GM19099 (cell line): ENCODE measurements around the gene SIRT7.

Experiments
- POLR2A ChIP-seq: IDR thresholded peaks from 3 replicates; pipeline ENCODE4 v1.6.1; 2011; ENCODE audit warnings: low read depth; ENCODE audit not compliant: insufficient read length; ENCODE audit errors: extremely low read depth

The SIRT7 gene

DNA sequence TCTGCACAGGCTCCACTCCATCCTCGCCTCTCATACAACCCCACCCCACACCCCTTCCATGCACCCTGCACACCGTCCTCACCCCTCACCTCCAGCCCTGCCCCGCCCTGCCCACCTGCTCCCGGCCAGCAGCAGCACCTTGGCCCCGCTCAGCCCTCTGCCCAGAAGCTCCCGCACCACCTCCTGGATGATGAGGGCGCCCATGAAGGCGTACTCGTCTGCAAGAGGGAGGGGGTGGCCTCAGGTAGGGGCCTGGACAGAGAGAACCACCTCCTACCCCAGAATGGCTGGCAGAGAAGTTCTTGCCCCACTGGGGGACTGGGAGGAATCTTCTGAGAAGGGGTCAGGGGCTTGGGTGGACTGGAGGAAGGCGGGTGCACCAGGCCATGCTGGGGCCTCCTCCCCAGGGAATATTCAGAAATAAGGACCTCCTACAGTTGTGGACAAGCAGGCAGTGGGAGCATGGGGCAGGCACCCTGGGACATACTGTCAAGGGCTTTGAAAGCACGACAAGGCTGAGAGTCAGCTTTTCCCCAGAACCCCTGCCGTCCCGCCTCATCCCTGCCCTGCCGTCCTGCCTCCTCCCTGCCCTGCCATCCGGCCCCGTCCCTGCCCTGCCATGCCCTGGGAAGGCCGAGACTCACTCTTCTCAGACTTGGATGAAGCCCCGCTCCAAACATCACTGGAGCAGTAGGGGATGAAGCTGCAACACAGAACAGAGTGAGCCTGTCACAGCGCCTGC, 39.9 kb upstream of the SIRT7 start:
- TF ChIP-seq POLR2A: no peak

DNA sequence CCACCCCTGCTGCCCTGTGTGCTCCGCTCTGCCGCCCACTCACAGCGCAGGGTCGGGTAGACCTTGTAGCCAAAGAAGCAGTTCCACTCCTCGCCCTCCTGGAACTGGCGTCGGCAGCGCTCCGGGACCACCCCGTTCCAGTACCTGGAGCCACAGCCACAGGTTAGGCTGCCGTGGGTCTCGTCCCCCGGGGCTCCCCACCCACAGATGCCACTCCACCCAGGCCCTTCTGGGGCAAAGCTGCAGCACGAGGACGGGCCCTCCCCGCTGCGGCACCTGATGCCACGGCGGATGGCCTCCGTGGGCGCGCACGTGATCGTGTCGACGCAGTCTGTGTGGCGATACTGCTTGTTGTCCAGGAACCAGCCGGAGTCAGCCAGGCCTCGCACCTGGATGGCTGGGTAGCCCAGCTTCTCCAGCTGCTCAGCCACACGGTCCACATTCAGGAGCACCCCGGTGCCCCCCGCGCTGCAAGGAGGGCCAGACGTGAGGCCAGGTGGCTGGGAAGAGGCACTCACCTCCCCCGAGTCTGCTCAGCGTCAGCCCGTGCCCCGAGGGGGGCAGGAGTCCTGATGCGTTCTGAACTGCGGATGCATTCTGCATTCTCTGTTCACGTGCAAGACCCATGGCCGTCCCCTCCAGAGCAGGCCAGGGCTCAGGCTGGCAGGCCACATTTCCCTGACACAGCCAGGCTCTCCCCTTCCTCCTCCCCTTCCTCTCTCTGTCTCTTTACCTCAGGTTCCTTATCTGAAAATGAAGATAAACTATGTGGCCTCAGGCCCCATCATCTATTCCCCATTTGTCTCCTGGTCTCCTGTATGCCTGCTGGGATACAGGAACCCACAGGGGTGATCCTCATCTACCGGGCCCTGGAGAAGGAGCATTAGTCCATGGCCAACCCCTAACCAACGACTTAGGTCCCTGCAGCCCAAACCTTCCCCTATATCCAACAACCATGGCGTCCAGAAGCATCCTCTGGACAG, 38.9 kb upstream of the SIRT7 start:
- TF ChIP-seq POLR2A: no peak

DNA sequence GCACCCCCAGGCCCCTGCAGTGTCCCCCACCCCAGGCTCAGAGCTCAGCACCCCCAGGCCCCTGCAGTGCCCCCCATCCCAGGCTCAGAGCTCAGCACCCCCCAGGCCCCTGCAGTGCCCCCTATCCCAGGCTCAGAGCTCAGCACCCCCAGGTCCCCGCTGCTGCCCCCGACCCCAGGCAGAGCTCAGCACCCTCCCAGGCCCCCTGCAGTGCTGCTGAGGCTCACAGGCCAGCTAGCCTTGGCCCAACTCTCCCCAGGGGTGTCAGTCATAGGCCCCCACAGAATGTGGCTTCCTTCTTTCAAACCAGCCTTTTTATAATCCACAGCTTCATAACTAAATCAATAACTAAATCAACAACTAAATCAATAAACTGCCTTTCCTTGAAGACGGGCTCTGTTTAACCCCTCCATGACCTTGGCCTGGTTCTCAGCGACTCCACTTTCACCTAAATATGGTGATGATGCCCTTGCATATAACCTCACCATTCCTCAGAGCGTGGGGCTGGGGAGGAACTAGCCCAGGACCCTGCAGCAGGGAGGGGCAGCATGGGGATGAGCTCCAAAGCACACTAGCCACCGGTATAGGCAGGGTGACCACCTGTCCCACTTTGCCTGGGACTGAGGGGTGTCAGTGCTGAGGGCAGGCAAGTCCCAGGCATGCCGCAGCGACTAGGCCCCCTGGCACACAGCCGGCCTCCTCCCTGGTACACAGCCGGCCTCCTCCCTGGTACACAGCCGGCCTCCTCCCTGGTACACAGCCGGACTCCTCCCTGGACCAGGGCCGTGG, 38.0 kb upstream of the SIRT7 start:
- no peak for TF ChIP-seq POLR2A

DNA sequence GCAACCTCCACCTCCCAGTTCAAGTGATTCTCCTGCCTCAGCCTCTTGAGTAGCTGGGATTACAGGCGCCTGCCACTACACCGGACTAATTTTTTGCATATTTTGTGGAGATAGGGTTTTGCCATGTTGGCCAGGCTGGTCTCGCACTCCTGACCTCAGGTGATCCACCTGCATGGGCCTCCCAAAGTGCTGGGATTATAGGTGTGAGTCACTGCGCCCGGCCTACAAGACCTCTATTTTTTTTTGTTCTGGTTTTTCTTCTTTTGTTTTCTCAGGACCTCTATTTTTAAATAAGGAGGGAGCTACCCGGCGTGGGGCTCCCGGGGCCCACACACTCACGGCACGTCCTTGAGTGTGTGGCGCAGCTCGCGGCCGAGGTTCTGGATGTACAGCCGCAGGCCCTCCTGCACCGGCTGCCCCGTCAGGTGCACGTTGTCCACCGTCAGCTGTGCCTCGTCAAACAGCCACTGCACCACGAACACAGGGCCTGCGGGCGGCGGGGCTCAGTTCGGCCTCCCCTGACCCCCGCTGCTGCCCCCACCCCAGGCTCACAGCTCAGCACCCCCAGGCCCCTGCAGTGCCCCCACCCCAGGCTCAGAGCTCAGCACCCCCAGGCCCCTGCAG, 37.2 kb upstream of the SIRT7 start:
- TF ChIP-seq POLR2A: no peak

DNA sequence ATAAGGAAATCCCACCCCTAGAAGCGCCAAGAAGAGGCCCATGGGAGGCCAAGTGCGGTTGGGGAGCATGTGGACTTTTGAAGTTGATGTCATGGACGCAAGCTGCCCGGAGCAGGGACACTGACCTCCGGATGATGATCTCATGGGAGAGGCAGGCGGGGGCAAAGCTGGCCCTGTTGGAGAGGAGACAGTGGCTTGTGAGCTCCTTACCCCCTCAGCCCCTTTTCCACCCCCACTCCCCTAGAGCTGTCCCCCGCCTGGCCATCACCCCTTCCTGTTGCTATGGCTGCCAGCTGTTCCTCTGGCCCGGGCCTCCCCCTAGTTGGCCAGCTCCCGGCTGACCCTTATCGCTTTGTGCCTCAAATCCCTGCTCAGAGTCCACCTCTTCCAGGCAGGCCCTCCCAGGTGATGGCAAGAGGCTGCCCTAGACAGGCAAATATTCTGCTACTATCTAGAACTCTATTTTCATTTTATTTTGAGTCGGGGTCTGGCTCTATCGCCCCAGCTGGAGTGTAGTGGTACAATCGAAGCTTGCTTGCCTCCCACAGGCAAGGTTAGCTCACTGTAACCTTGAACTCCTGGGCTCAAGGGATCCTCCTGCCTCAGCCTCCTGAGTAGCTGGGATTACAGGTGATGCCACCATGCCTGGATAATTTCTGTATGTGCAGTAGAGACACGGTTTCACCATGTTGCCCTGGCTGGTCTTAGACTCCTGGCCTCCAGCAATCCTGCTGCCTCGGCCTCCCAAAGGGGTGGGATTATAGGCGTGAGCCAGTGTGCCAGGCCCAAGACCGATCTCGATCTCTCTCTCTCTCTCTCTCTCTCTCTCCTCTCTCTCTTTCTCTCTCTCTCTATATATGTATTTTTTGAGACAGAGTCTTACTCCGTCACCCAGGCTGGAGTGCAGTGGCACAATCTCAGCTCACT, 36.4 kb upstream of the SIRT7 start:
- TF ChIP-seq POLR2A: no peak

DNA sequence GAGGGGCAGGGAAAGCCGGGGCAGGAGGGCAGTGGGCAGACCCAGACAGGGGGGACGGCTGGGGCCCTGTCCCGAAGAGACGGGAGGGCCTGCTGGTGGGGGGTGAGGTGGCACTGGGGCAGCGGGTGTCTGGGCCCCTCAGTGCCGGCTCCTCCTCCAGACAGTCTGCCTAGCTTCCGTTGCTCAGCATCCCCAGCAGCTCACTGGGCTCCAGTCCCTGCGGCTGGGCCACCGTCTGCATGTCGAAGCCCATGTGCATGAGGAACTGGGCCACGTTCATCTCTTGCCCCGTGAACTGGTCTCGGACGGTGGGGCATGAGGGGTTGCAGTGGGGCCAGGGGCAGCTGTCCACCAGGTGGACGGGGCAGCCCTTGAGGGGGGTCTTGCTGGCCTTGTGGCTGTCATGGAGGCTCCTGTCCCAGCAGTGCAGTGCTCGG, 34.8 kb upstream of the SIRT7 start:
- no peak for TF ChIP-seq POLR2A

DNA sequence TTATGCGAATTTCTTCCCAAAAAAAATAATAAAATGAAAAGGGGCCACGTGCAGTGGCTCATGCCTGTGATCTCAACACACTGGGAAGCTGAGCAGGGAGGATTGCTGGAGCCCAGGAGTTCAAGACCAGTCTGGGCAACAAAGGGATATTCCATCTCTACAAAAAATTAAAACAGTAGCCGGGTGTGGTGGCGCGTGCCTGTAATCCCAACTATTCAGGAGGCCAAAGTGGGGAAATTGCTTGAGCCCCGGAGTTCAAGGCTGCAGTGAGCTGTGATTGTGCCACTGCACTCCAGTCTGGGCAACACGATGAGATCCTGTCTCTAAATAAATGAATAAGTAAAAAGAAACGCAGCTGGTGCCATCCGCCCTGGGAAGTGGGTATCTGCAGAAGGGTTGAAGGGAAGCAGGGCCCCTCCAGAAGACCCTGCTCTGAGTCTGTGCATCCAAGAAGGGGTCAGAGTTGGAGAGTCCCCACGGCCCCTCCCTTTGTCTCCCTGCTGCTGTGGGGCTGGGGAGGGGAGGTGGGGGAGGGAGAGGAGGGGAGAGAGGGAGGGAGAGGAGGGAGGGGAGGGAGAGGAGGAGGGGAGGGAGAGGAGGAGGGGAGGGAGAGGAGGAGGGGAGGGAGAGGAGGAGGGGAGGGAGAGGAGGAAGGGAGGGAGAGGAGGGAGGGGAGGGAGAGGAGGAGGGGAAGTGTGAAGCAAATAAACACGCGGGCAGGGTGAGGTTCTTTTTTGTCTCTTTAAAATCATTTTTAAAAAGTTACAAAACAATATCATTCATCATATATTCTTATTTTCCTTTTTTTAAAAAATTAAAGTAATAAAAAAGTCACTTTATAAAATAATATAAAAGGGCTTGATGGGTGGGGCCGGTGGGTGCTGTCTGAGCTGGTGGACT, 34.1 kb upstream of the SIRT7 start:
- TF ChIP-seq POLR2A: no peak

DNA sequence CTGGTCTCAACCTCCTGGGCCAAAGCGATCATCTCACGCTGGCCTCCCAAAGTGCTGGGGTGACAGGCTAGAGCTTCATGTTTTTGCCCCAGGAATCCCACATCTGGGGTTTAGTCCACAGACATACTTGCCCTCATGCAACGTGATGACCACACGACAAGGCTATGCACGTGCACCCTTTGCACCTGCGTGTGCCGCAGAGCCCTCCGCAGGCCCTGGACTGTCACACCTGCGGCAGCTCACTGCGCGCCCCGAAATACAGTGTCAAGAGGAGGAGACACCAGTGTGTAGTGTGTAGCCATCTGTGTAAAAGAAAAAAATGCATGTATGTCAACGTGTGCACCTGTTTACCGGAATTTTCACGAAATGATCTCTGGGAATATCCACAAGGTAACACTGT, 32.5 kb upstream of the SIRT7 start:
- TF ChIP-seq POLR2A: no peak

DNA sequence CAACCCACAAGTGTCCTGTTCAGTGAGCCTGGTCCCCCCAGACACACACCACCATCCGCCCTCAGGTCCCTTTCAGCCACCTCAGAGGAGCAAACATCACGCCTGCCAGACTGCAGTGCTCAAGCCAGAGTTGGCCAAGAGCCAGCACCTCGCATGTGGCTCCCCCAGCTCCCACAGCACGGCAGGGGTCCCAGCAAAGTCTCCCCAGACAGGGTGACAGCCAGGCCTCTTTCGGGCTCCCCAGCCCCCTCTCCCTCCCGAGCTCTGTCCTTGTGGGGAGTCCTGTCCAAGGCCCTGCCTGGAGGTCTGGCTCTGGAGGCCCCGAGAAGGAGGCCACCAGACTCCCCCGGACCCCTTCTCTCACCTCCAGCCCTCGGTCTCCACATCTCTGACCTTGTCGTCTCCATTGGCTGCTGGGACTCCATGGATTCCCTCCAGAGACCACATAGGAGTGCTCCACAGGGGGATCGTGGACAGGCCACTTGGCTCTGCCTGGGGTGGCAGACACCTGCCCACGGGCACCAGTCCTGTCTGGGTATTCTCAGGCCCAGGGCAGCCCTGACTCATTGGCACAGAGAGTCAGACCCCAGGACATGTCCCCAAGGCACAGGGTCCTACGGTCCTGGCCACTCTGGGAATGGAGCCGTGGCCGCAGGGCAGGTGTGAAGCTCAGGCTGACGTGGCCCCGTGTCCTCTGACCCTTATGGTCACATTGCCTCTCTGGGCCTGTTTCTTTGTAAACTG, 30.8 kb upstream of the SIRT7 start:
- no peak for TF ChIP-seq POLR2A

DNA sequence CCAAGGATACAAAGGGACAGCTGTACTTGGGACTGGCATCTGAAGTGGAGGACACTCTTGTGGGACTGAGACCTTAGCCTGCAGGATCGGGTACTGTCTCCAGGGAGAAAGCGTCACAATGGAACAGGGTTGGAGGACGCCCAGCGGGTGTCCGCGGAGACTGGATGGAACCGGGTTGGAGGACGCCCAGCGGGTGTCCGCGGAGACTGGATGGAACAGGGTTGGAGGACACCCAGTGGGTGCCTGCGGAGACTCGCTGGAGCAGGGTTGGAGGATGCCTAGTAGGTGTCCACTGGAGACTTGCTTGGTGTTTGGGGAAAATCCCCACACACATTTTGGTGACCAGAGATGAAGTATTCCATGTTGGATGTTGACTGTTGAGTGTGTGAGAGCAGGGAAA, 29.2 kb upstream of the SIRT7 start, which contains the start of gene MYADML2:
MYADML2 (minus strand) TSS at position 45 of the 400 bp plus-strand sequence. CDS start 5,492 bp downstream, outside the sequence.
- no peak for TF ChIP-seq POLR2A

DNA sequence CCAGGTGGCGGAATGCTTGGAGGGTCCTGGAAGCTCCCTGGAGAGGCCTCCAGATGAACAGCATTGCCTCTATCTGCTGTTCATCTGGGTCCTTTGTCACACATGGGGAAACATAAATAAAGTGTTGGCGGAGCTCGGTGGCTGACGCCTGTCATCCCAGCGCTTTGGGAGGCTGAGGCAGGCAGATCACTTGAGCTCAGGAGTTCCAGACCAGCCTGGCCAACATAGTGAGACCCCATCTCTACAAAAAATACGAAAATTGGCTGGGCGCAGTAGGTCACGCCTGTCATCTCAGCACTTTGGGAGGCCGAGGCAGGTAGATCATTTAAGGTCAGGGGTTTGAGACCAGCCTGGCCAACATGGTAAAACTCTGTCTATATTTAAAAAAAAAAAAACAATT, 26.9 kb upstream of the SIRT7 start:
- TF ChIP-seq POLR2A: no peak

DNA sequence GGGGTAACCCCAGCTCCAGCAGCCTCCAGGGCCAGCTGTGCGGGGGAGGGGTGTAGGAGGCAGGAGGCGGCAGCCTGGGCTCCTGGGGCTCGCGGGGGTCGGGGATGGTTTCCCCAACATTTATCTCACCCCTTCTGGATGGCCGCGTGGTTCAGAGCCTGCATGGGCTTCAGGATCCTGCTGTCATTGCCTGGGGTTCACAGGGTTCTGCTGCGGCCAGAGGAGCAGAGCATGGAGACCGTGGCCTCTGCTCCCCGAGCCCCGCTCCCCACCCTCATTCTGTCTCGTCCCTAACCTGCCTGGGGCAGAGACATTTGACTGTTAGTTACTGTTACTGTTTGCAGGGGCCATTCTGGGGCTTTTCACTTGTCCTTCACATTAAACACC, 24.2 kb upstream of the SIRT7 start:
- TF ChIP-seq POLR2A: no peak
